ENCODE results near the gene NAB2.

DNA sequence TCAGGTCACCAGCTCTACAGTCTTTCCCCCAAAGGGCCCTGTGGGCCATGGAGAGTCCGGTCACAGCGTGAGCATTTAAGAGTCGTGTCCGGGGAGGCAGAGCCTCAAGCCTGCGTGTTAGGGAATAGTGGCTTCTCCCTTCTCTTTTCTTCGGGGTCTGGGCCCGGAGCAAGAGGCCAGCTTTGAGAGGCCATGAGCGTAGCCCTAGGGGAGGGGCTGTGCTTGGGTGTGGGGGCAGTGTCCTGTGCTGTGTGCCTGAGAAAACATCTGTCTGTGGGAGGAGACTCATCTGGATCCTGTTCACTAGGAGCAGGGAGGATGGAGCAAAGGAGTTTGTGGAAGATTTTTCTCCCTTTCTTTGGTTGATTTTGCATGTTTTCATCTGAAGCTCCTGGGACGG, 53.2 kb downstream of the NAB2 start:
- TF ChIP-seq, protein P1, sequence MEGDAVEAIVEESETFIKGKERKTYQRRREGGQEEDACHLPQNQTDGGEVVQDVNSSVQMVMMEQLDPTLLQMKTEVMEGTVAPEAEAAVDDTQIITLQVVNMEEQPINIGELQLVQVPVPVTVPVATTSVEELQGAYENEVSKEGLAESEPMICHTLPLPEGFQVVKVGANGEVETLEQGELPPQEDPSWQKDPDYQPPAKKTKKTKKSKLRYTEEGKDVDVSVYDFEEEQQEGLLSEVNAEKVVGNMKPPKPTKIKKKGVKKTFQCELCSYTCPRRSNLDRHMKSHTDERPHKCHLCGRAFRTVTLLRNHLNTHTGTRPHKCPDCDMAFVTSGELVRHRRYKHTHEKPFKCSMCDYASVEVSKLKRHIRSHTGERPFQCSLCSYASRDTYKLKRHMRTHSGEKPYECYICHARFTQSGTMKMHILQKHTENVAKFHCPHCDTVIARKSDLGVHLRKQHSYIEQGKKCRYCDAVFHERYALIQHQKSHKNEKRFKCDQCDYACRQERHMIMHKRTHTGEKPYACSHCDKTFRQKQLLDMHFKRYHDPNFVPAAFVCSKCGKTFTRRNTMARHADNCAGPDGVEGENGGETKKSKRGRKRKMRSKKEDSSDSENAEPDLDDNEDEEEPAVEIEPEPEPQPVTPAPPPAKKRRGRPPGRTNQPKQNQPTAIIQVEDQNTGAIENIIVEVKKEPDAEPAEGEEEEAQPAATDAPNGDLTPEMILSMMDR (IDR thresholded peaks at IDR 0.05): no peak
- no peak for TF ChIP-seq POLR2AphosphoS5 (IDR thresholded peaks at IDR 0.05)
- no peak for TF ChIP-seq EP300 (IDR thresholded peaks at IDR 0.05)
- TF ChIP-seq POLR2A (IDR thresholded peaks at IDR 0.05): no peak
